ENCODE results near the gene ST8SIA4.

Gene ST8SIA4

GRCh38 chr5:100867039-100867562 lies 36.0 kb downstream of the ST8SIA4 start:
- DNase-seq, result no peak

- no peak for DNase-seq
These were observed 38.2 kb downstream of the ST8SIA4 start for GRCh38 chr5:100864931-100865330.

- DNase-seq, result no peak
These were observed 39.3 kb downstream of the ST8SIA4 start for GRCh38 chr5:100863739-100864138.

- no peak for DNase-seq
These were observed 41.9 kb downstream of the ST8SIA4 start for GRCh38 chr5:100861148-100861547.

GRCh38 chr5:100860407-100860806 lies 42.7 kb downstream of the ST8SIA4 start:
- no peak for DNase-seq

GRCh38 chr5:100858987-100859545 lies 44.0 kb downstream of the ST8SIA4 start:
- no peak for DNase-seq

GRCh38 chr5:100856462-100856861 lies 46.6 kb downstream of the ST8SIA4 start:
- no peak for DNase-seq

- DNase-seq, result no peak
These were observed 47.1 kb downstream of the ST8SIA4 start for GRCh38 chr5:100855937-100856430.

GRCh38 chr5:100855295-100855694 lies 47.8 kb downstream of the ST8SIA4 start:
- no peak for DNase-seq

- DNase-seq, result no peak
These were observed 48.5 kb downstream of the ST8SIA4 start for GRCh38 chr5:100854591-100854990.

GRCh38 chr5:100853582-100853981 lies 49.5 kb downstream of the ST8SIA4 start:
- DNase-seq, result no peak

- DNase-seq, result peak; percentile 36
These were observed 50.1 kb downstream of the ST8SIA4 start for GRCh38 chr5:100852988-100853449.

- DNase-seq, result no peak
These were observed 51.0 kb downstream of the ST8SIA4 start for GRCh38 chr5:100852051-100852450.

- DNase-seq, result no peak
These were observed 56.3 kb downstream of the ST8SIA4 start for GRCh38 chr5:100846772-100847171.

GRCh38 chr5:100842080-100842479 lies 61.0 kb downstream of the ST8SIA4 start:
- DNase-seq, result no peak

GRCh38 chr5:100841358-100842076 lies 61.6 kb downstream of the ST8SIA4 start:
- no peak for DNase-seq

- no peak for DNase-seq
These were observed 62.3 kb downstream of the ST8SIA4 start for GRCh38 chr5:100840789-100841188.

- peak; percentile 25 for DNase-seq
These were observed 62.7 kb downstream of the ST8SIA4 start for GRCh38 chr5:100840370-100840769.

GRCh38 chr5:100838048-100838473 lies 65.0 kb downstream of the ST8SIA4 start:
- DNase-seq, result no peak

- DNase-seq, result no peak
These were observed 68.6 kb downstream of the ST8SIA4 start for GRCh38 chr5:100834519-100834918.

GRCh38 chr5:100832252-100833230 lies 70.5 kb downstream of the ST8SIA4 start:
- DNase-seq, result no peak

- DNase-seq, result no peak
These were observed 74.2 kb downstream of the ST8SIA4 start for GRCh38 chr5:100828898-100829356.

Data from GF-D8 (cell line).